ENCODE results near the gene RNF181. TPM values are rescaled to one million over a fixed set of nuclear protein-coding genes. Genes with fewer than 3 reads are reported as not detected.
A peak's percentile ranks its signal among the peaks of the same experiment; 100 is the strongest.

RNF181 gene
- total and polyA plus RNA-seq, 2 of the 13 experiments (the other 11 are each of a cell fraction or from before 2014, with no cell fraction given) = 224 to 578 TPM

DNA sequence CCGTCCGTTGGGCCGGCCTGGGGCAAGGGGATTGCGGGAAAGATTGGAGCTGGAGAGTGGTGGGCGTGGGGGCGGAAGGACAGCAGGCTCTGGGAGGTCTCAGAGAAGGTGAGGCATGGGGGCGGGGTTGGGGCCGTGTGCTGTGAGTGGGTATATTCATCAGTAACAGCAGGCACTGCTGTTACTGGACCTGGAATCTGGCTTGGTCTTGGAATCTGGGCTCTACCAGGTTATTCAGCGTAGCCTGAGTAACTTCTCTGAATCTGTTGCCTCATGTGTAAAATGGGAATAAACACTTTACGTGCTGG is 435 bp downstream of the RNF181 start (continued):
- TF ChIP-seq ZMYM3 (CRISPR knock-in tag; IDR thresholded peaks at IDR 0.05) (0 out of 2 replicates have a peak, but pooled peaks have one; percentile 8), ZNF329 (CRISPR knock-in tag; IDR thresholded peaks at IDR 0.05; ENCODE audit: low read depth) (no peak), NR3C1 (CRISPR knock-in tag; IDR thresholded peaks at IDR 0.05) (no peak), KAT2B (IDR thresholded peaks at IDR 0.05; ENCODE audit: borderline replicate concordance, low read depth, low read length) (no peak), RARG (CRISPR knock-in tag; IDR thresholded peaks at IDR 0.05; ENCODE audit: low read depth) (no peak), ZNF572 (CRISPR knock-in tag; IDR thresholded peaks at IDR 0.05) (no peak), ZNF441 (CRISPR knock-in tag; IDR thresholded peaks at IDR 0.05; ENCODE audit: borderline replicate concordance) (no peak; the same call in 1 of the 2 replicates), ZNF780A (CRISPR knock-in tag; IDR thresholded peaks at IDR 0.05) (0 out of 2 replicates have a peak, but pooled peaks have one; percentile 27), MZF1 (CRISPR knock-in tag; IDR thresholded peaks at IDR 0.05; ENCODE audit: borderline replicate concordance) (no peak), BHLHE40 (IDR thresholded peaks at IDR 0.05; ENCODE audit: low read length) (no peak), ZNF629 (CRISPR knock-in tag; conservative IDR thresholded peaks at IDR 0.05) (no peak), ZNF616 (CRISPR knock-in tag; IDR thresholded peaks at IDR 0.05; ENCODE audit: low read depth) (no peak), ELF3 (CRISPR knock-in tag; IDR thresholded peaks at IDR 0.05) (no peak), GMEB1 (CRISPR knock-in tag; IDR thresholded peaks at IDR 0.05; ENCODE audit: borderline replicate concordance) (no peak)
- TF ChIP-seq, protein P1, sequence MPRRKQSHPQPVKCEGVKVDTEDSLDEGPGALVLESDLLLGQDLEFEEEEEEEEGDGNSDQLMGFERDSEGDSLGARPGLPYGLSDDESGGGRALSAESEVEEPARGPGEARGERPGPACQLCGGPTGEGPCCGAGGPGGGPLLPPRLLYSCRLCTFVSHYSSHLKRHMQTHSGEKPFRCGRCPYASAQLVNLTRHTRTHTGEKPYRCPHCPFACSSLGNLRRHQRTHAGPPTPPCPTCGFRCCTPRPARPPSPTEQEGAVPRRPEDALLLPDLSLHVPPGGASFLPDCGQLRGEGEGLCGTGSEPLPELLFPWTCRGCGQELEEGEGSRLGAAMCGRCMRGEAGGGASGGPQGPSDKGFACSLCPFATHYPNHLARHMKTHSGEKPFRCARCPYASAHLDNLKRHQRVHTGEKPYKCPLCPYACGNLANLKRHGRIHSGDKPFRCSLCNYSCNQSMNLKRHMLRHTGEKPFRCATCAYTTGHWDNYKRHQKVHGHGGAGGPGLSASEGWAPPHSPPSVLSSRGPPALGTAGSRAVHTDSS (CRISPR knock-in tag; conservative IDR thresholded peaks at IDR 0.05) = no peak
- TF ChIP-seq, protein P2, sequence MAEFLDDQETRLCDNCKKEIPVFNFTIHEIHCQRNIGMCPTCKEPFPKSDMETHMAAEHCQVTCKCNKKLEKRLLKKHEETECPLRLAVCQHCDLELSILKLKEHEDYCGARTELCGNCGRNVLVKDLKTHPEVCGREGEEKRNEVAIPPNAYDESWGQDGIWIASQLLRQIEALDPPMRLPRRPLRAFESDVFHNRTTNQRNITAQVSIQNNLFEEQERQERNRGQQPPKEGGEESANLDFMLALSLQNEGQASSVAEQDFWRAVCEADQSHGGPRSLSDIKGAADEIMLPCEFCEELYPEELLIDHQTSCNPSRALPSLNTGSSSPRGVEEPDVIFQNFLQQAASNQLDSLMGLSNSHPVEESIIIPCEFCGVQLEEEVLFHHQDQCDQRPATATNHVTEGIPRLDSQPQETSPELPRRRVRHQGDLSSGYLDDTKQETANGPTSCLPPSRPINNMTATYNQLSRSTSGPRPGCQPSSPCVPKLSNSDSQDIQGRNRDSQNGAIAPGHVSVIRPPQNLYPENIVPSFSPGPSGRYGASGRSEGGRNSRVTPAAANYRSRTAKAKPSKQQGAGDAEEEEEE (CRISPR knock-in tag; IDR thresholded peaks at IDR 0.05; ENCODE audit: borderline replicate concordance) = peak; percentile 44; the same call in 1 of the 2 replicates
- TF ChIP-seq, protein P3, sequence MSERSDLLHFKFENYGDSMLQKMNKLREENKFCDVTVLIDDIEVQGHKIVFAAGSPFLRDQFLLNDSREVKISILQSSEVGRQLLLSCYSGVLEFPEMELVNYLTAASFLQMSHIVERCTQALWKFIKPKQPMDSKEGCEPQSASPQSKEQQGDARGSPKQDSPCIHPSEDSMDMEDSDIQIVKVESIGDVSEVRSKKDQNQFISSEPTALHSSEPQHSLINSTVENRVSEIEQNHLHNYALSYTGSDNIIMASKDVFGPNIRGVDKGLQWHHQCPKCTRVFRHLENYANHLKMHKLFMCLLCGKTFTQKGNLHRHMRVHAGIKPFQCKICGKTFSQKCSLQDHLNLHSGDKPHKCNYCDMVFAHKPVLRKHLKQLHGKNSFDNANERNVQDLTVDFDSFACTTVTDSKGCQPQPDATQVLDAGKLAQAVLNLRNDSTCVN (CRISPR knock-in tag; IDR thresholded peaks at IDR 0.05; ENCODE audit: borderline replicate concordance) = no peak
